ENCODE data around the gene KLF16.
A peak's percentile ranks its signal among the peaks of the same experiment; 100 is the strongest.

The KLF16 gene

DNA sequence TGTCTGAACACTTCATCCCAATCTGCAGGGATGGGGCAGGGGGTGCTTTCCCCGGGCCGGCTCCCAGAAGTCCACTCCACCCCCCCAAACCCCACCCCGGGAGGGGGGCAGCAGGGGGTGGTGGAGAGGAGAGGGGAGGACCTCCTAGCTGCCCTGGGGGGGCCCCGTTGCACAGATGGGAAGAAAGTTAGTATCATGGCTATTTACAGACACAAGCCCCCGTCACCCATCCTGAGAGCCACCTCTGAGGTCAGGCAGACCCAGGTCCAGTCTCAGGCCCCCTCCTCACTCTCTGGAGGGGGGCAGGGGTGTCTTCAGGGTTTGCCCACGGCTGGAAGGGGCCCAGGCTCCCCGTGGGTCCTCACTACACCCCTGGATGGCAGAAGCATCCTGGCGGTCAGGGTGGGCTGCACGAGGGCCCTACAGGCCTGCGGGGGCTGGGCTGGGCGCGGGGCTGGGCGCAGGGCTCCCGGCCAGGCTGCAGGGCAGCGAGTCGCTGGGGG, 9.3 kb downstream of the KLF16 start:
- DNase-seq: no peak

DNA sequence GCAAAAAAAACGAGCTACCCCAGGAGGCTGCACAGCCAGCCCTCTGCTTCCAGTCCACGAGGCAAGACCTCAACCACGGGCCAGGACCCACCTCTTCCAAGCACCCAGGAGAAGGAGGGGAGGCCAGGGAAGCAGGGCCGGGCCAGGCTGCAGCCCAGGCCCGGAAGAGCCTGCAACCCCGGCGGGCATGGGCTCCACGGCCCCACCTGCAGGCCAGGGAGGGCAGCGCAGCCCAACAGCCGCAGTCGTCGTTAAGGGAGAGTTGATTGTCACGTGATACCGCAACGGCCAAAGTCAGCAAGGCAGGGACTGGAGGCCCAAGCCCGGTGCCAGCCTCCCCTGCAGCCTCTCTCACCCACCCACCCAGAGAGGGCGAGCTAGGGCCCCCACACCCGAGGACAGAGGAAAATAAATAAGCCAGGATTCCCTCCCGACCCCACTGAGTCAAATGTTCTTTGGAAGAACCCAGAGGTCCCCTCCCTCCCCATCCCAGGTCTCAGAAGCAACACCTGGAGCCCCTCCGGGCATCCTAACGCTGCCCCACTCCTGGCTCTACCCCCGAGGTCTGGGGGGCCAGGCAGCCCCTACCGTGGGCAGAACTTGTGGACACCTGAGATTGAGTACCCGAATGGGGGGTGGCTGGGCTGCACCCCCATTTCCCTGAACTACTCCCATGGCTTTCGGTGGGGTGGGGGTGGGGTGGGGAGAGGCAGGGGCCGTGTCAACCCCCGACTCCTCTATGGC, 9.9 kb downstream of the KLF16 start:
- DNase-seq: no peak

DNA sequence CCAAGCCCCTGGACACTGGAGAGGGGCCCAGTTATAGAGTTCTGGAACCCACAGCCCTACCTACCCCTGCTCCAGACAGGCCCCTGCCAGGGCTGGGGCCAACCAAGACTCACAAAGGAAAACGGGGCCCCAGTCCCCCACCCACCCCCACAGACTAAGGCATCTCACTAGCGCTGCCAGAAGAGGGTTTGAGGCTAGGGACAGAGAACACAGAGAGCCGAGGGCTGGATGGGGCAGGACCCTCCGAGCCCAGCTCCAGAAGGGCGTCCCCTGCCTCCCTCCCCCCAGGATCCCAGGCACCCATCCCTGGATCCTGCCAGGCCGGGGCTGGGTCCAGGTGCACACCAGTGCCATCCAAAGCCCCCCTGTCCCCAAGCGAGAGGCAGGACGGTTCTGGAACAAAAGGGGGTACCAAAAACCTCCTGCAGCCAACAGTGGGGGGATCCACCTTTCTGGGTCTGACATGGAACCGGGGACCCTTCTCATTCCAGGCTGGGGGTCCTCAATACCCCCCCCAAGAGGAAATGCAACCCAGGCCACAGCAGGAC, 10.7 kb downstream of the KLF16 start:
- no peak for DNase-seq

DNA sequence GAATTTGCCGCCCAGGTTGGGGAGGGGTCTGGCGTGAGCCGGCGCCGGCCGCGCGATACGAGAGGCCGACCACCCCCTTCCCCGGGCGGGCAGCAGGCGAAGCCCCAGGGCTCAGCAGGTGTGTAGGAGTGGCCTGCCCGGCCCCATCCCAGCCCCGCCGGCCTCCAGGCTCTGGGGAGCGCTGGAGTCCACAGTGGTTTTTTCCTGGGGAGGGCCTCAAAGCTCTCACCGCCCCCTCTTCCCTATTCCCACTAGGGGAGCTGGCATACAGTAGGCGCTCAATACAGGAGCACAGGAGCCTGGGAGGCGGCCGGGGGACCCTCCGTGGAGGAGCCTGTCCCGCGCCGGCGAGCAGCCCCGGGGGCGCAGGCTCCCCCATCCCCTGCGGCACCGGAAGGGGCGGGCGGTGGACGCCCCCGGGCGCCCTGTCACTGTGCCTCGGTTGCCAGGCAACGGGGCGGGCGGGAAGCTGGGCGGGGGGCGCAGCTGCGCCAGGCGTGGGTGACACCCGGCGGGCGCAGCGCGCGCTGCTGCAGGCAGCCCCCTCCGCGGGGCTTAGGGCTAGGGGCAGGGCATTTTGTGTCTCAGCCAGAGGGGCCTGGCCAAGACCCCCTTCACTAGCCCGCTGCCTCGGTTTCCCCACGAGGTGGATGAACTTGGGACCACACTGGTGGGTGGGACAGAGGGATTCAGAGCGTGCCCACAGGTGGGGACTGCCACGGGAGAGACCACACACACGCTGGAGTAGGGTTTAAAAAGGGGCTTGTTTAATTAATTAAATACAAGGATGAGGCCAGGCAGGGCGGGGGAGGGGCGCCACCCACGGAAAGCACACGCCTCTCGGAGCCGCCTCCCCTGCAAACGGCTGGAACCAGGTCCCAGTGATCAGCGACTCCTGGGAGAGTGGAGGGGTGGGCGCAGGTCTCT, 11.5 kb downstream of the KLF16 start:
- DNase-seq: peak; percentile 26

DNA sequence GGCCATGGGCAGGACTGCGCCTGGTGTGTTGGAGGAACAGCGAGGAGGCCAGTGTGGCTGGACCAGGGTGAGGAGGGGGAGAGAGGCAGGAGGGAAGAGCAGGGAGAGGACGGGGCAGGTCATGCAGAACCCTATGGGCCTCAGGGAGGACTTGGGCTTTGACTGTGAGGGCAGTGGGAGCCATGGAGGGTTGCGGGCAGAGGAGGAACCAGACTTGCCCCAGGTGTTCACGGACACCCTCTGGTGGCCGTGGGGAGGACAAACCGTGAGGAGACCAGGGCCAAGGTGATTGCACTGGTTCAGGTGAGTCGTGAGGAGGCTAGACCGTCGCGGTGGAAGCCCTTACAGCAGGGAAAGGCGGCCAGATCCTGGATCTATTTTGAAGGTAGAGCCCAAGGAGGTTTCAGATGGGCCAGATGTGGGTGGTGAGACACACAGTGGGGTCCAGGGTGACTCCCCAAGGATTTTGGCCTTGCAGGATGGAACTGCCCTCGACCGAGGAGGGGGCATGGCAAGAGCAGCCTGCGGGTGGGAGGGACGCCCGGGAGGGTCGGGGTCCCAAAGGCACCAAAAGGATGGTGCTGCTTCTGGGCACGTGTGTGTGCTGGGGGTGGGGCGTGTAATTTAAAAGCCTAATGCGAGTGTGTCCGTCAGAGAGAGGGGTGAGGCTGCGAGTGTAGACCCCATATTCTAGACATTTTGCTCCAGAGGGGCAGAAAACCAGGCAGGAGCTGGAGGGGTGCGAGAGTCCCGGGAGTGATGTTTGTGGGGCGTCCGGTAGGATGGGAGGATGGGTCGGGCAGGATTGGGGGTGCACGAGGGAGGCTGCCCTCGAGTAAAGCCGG, 12.3 kb downstream of the KLF16 start:
- DNase-seq: no peak

DNA sequence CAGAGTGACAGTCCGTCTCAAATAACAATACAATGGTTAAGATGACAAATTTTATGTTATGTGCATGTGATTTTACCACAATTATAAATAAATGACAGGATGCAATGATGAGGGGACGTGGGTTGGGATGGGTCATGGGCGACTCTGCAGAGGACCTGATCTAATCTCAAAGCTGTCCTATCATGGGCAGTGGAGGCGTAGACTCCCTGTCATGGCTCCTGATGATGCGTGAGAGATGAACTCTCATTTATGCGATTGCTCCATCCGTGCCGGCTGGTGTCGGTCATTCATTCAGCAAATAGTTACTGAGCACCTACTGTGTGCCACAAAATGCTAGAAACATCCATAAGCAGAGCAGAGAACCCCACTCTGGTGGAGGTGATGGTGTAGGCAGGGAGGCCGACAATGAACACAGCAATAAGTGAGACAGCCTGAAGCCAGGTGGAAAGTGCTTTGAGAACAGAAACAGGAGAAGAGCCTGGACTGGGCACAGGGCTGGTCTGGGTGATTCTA, 13.4 kb downstream of the KLF16 start:
- DNase-seq: no peak

DNA sequence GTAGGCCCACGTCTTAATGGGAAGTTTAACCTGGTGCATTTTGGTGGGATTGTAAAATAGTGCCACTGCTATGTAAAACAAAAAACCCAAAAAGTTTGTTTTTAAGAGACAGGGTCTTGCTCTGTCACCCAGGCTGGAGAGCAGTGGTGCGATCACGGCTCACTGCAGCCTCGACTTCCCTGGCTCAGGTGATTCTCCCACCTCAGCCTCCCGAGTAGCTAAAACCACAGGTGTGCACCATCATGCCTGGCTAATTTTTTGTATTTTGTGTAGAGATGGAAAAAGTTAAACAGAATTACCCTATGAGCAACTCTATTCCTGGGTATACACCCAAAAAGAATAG, 14.3 kb downstream of the KLF16 start:
- DNase-seq: no peak

DNA sequence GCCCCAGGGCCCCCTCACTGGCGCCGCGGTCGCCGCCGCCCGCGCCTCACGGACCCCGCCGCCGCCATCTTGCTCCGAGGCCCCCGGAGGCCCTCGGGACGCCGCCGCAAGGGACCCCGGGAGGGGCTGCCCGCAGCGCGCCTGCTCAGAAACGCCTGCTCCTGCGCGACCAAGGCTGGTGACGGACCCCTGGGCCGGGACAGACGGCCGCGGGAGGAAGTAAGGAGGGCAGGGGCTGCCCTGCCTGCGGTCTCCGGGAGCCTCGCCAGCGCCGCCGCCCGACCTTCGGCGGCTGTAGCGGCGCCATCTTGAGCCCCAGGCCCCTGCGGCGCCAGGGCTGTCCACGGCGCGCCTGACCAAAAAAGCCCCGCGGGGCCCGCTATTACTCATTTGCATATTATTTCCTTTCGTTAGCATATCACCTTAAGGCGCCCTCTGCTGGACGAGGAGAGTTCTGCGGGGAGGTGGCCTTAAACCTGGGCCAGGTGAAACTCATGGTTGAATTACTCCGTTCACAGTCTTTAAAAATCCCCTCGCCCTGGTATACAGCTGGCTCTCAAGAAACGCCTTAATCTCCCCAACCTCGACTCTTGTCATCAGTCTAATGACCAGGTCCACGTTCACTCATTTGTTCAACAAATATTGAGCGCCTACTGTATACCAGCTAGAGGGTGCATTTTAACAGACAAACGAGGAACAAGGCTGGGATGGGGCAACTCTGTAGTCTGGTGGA, 14.8 kb downstream of the KLF16 start, which contains the start of gene REXO1:
Gene REXO1, minus strand, starts transcription at position 85 of the 733 bp plus-strand sequence. CDS start 125 bp downstream, outside the sequence.
- peak; percentile 94 for DNase-seq

DNA sequence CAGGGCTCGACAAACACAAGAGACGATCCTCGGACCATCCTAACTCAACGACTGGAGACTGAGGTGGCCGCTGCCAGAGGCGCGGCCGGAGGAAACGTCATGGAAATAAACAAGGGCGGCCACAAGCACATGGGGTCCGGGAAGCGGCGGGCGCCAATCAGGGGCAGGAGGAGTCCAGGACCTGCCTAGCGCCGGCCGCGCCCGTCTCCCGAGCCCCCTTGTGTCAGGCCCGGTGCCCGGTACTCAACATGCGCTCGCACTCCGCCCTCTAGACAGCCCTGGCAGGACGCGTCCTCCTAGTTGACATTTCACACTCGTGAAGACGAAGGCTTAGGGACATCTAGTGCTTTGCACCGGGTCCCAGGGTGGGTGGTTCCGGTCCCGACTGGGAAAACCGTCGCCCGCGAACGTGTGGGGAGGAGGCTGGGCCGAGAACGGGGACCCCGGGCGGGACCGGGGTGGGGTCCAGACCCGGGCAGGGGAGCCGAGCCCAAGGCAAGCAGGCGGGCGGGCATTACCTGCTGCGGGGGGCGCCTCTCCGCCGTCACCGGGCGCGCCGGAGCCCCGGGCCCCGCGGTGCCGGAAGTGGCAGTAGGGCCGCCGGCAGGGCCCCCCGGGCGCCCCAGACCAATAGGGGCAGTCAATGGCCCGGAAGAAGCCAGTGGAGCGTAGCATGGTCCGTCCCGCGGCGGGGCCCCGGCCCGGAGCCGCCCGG, 15.5 kb downstream of the KLF16 start:
- DNase-seq: peak; percentile 8

DNA sequence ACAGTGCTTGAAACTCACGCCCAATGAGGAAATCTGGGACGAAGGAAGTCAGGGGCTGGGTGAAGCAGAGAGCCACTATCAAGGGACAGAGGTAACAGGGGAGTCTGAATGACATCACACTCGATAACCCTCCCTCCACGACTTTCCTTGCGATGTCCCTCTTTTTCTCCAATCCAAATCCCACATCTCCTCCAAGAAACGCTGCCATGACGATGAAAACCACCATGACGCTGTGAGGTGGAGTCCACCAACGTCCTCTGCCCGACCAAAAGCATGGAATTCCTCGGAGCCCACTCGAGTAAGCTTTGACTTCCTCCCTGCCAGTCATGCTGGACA, 16.1 kb downstream of the KLF16 start:
- no peak for DNase-seq

DNA sequence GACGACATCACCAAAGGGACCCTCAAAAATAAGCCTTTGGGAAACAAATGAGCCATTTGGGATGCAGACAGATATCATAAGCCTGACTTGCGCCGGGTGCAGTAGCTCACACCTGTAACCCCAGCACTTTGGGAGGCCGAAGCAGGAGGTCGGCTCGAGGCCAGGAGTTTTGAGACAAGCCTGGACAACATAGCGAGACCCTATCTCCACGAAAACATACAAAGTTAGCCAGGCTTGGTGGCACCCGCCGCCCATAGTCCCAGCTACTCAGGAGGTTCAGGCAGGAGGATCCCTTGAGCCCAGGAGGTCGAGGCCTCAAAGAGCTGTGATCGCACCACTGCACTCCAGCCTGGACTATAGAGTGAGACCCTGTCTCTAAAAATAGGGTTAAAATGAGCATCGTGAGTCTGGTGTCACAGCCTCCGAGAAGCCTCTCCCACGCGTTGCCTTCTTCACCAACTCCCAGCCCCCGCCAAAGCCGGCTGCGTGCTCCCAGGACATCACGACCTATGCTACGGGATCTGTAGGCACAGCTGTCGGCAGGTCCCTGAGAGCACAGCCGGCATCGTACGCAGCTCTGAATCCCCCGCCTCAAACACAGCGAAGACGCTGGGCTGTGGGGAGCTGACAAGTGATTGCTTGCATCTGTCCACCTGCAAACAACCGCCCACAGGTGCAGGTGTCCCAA, 16.7 kb downstream of the KLF16 start:
- DNase-seq: no peak

DNA sequence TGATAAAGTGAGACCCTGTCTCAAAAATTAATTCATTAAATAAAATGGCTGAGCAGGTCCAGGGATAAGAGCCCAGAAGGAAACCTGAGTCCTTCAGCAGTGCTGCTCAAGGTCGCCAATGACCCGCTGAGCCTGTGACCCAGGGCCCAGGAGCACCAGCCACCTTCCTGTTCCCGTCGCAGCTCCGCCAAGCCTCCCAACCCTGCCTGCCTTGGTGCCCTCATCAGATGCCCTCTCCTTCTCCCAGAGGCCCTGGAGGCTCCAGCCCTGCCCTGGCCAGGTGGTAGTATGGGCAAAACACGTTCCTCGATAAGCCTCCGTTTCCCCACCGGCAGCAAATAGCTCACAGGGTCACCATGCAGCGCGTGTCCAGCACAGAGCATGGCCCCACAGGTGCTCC, 17.7 kb downstream of the KLF16 start:
- DNase-seq: no peak

DNA sequence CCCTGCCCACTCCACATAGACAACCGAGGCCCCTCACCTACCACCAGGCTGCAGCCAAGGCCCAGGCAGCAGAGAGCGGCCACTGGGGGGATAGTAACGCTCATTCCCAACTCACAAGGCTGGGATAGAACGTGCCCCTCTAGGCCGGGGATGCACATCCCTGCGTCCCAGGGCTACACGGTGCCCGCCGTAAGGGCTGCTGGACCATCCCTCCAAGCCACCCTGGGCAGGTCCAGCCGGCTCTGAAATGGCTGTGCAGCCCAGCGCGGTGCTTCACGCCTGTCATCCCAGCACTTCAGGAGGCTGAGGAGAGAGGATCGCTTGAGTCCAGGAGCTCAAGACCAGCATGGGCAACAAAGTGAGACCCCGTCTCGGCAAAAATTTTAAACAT, 18.3 kb downstream of the KLF16 start:
- no peak for DNase-seq

DNA sequence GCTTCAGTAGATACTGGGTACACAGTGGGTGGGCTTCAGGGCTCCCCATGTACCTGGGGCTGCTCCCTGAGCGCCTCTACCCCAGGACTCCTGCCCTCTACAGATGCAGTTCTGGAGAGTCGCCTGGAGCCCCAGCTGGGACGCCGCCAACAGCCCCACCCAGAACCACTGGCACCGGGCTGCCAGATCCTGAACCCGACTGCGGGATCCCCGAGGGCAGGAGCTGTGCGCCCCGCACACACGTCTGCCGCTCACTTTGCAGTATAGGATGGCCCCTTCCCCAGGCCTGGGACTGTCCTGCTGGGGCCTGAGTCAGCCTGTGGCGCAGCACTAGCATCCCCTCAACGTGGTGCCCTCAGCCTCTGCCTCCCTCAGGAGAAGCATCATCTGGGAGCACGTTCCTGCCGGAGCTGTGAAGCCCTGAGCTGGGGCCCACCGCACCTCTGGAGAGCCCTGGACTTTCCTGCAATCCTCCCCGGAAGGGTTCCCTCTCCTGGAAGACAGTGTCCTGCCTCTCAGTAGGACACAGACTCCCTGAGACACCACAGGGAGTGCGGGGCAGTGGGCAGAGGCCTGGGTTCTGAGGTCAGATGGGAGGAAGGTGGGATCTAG, 18.8 kb downstream of the KLF16 start:
- DNase-seq: no peak

DNA sequence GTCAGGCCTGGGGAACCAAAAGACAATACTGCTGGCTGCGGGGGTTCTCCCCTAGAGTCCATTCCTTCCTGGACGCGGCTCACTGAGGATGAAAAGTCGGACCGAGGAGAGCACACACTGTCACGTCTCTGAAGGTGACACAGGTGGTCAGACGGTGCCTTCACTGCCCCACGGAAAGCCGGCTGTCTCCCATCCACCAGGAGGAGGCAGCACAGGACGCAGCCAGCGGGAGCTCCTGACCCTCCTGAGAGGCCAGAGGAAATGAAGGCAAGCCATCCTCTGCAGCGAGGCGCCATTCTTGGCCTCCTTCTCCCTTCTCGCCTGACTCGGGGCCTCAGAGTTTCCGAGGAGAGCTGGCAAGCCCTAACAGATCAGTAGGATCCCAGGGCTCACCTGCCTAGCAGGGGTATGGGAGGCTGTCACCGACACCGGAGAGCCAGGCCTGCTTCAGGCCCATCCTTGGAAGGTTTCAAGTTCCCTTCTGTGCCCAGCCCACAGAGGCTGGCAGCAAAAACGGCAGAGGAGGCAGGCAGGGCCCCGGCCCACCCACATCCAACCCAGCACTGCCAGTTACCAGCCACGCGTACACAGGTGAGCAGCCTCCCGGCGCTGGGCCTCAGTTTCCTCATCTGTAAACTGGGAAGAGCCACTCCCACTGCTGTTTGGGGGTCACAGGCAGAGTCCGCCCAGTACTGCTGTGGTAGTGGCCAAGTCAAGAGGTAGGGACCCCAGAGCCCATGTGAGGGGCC, 19.6 kb downstream of the KLF16 start:
- no peak for DNase-seq

DNA sequence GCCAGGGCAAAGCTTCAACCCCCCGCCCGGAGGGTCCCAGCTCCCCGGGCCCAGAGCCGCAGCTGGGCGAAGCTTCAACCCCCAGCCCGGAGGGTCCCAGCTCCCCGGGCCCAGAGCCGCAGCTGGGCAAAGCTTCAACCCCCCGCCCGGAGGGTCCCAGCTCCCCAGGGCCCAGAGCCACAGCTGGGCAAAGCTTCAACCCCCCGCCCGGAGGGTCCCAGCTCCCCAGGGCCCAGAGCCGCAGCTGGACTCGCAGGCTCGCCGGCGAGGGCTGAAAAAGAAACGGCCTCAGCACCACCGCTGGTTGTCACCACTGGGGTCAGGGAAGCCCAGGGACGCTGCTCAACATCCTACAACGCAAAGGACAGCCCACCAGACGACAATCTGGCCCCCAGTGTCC, 20.3 kb downstream of the KLF16 start:
- no peak for DNase-seq

DNA sequence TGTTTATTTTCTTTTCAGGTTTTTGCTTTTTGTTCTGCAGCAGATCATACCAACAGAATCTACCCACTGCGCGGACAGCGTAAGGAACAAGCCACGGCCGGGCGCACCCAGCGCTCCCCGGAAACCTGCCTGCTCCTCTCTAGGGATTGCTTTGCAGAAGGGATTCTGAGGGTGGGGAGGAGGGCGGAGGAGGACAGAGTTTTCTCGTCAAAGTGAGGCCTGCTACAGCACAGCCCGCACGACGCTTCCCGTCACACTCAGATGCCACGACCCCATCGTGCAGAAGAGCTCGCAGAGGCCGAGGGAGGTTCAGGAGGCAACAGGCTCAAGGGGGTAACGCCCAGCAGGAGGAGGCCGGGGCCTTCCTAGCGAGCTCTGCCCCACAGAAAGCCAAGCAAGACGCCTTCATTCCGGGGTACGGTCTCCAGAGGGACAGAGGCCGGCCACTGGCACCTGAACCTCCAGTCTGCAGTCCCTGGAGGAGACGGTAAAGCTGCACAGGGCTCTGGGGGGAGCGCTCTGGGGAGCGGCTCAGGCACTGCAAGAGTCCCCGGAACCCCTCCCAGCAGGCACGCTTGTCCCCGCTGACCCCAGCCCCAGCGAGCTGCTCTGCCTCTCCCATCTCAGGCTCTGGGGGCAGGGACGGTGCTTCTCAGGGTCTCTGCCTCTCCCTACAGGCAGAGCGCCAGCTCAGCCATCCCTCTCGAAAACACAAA, 22.0 kb downstream of the KLF16 start:
- no peak for DNase-seq

DNA sequence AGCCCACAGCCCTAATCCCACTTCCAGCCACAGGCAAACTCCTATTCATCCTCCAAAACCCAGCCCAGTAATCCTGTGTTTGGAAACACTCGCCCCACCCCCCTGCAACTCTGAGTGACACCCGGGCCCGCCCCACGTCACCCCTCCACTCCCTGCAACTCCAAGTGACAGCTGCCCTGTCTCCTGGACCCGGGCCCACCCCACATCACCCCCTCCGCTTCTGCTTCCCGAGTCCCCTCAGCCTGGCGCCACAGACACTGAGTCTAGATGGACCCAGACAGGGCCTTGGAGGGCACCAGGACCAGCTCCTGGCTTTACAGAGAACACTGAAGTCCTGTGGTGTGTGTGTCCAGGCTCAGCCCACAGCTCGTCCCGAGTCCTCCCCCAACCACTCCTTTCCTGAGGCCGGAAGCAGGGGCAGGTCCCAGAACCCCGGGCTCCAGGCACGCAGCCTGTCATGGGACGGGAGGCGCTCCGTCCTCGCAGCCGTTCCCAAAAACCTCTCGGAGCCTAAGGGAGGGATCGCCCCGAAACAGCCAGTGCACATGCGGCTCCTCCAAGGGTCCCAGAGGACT, 22.8 kb downstream of the KLF16 start:
- no peak for DNase-seq

Data from NCI-H1092 treated with DMSO at 0.1 percent for 48 hours (cell line).